ENCODE measurements around the gene PTP4A2.

PTP4A2 gene

GRCh38 chr1:31857863-31858262 lies 80.3 kb downstream of the PTP4A2 start:
- DNase-seq: no peak
